A673 (cell line): ENCODE measurements around the gene TTPAL. TPM values are rescaled to one million over a fixed set of nuclear protein-coding genes. Genes with fewer than 3 reads are reported as not detected.

ENCODE experiments used
- BruUV-seq: library from RNA; stranded (reverse); fragments of 400-500 nt; replicated peaks from 2 replicates; lab custom pipeline; 2021; lab: Mats Ljungman, UMichigan
- CTCF ChIA-PET: fragments of 300-600 bp; sonication (Branson Sonifier 250); formaldehyde crosslinking; loops from one replicate; lab custom pipeline; 2022; ENCODE audit warnings: antibody characterized with exemption; lab: Charles Lee
- POLR2A ChIA-PET: fragments of 300-600 bp; sonication (Branson Sonifier 250); formaldehyde crosslinking; loops from one replicate; lab custom pipeline; 2022; ENCODE audit warnings: antibody characterized with exemption; ENCODE audit not compliant: low non-redundant PET; lab: Charles Lee
- DNase-seq: peaks from one replicate; pipeline ENCODE4 v3.0.0-alpha.2; 2015; ENCODE audit warnings: low spot score
- H3K27ac ChIP-seq: fragments of 200-600 bp; sonication (generic); 2 replicates; pipeline ENCODE4 v1.5.1; 2016; ENCODE audit warnings: mixed run types, low read depth, mild to moderate bottlenecking, mixed read lengths, antibody characterized with exemption, low read length; ENCODE audit not compliant: poor library complexity, severe bottlenecking
- H3K27me3 ChIP-seq: fragments of 200-600 bp; sonication (generic); replicated peaks from 2 replicates; pipeline ENCODE4 v1.6.1; 2017; ENCODE audit warnings: mixed run types, low read depth, mild to moderate bottlenecking, mixed read lengths, antibody characterized with exemption, low read length; ENCODE audit not compliant: insufficient read depth, poor library complexity
- H3K36me3 ChIP-seq: fragments of 200-600 bp; sonication (generic); 2 replicates; pipeline ENCODE4 v1.6.1; 2016; ENCODE audit warnings: mixed run types, mild to moderate bottlenecking, mixed read lengths, antibody characterized with exemption, low read length; ENCODE audit not compliant: insufficient read depth, poor library complexity, severe bottlenecking
- H3K4me1 ChIP-seq: fragments of 200-600 bp; sonication (generic); 2 replicates; pipeline ENCODE4 v1.6.1; 2017; ENCODE audit warnings: mixed run types, mild to moderate bottlenecking, mixed read lengths, antibody characterized with exemption, low read length; ENCODE audit not compliant: insufficient read depth, poor library complexity, severe bottlenecking
- H3K4me3 ChIP-seq: fragments of 200-600 bp; sonication (generic); 2 replicates; pipeline ENCODE4 v1.5.1; 2016; ENCODE audit warnings: low read depth, mixed run types, mild to moderate bottlenecking, mixed read lengths, low read length; ENCODE audit not compliant: poor library complexity, severe bottlenecking
- H3K9me3 ChIP-seq: fragments of 200-600 bp; sonication (generic); 2 replicates; pipeline ENCODE4 v1.6.1; 2016; ENCODE audit warnings: mixed run types, low read depth, mild to moderate bottlenecking, mixed read lengths, antibody characterized with exemption, low read length; ENCODE audit not compliant: poor library complexity, severe bottlenecking
- EZH2 ChIP-seq: fragments of 200-600 bp; sonication (generic); IDR thresholded peaks from 2 replicates; pipeline ENCODE4 v1.6.1; 2017; ENCODE audit warnings: borderline replicate concordance, low read depth, mild to moderate bottlenecking, mixed read lengths, antibody characterized with exemption, low read length; ENCODE audit not compliant: poor library complexity, severe bottlenecking
- intact Hi-C: fragments of 100-400 bp; cut with micrococcal nuclease; formaldehyde crosslinking; loops from one replicate; pipeline ENCODE4 v1.10.0; 2022; ENCODE audit not compliant: unreplicated experiment
- total RNA-seq: library from RNA; stranded (reverse); gene quantifications from 2 replicates; pipeline ENCODE4 v1.2.3, GENCODE V29; 2021
- TF ChIP-seq, protein P1 (sequence below): fragments of 300-800, 200-600 bp; sonication (generic); conservative IDR thresholded peaks from 2 replicates; pipeline ENCODE4 v1.5.1; 2017; ENCODE audit warnings: low read depth, mild to moderate bottlenecking, antibody characterized with exemption, low read length, moderate library complexity, mixed read lengths

TTPAL gene
- total RNA-seq, 1 experiment from 2014 or later: 14.6 TPM

DNA sequence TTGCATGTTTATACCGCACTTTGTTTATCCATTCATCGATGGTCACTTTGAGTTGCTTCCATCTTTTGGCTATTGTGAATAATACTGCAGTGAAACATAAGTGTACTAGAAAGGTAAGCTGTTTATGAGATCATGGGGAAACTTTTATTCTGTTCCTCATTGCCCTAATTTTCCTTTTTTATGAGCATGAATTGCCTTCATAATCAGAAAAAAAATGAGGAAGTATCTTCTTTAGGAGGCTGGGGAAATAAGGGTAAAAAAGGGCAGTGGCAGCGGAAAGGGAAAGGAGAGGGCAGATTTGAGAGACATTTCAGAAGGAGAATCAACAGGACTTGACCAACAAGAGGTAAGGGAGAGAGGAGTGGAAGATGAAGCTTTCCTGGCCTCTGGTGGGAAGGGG lies 60.5 kb downstream of the TTPAL start:
- Histone ChIP-seq H3K4me3 (no peak overlapping the region), H3K4me1 (peaks cover 11% of the 10 kb centered on the region), H3K9me3 (no peaks in the 10 kb centered on the region), H3K27me3 (no peaks in the 10 kb centered on the region), H3K36me3 (no peaks in the 10 kb centered on the region), H3K27ac (no peak overlapping the region)
- ChIA-PET POLR2A (no interaction called here), CTCF (no interaction called here)
- DNase-seq: no peak
- intact Hi-C loops: no loop called here
- no TSS peak for BruUV-seq
- TF ChIP-seq, protein P1, sequence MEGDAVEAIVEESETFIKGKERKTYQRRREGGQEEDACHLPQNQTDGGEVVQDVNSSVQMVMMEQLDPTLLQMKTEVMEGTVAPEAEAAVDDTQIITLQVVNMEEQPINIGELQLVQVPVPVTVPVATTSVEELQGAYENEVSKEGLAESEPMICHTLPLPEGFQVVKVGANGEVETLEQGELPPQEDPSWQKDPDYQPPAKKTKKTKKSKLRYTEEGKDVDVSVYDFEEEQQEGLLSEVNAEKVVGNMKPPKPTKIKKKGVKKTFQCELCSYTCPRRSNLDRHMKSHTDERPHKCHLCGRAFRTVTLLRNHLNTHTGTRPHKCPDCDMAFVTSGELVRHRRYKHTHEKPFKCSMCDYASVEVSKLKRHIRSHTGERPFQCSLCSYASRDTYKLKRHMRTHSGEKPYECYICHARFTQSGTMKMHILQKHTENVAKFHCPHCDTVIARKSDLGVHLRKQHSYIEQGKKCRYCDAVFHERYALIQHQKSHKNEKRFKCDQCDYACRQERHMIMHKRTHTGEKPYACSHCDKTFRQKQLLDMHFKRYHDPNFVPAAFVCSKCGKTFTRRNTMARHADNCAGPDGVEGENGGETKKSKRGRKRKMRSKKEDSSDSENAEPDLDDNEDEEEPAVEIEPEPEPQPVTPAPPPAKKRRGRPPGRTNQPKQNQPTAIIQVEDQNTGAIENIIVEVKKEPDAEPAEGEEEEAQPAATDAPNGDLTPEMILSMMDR: no peak
- no peak for TF ChIP-seq EZH2

DNA sequence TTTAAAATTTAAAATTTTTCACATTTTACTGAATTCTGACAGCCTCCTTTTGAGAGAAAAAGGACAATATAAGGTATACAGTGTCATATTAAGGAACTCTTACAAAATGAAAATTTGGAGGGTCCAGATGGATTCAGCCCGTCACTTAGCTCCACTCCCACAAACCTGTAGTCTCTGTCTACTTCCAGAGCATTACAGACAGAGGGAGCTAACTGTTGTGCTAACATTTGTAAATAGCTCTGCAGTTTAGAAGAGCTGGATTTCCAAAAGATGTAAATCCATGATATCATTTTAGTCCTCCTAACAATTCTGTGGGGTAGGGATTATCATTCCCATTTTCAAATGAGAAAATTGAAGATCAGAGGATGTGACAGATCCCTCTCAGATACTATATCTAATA lies 62.3 kb downstream of the TTPAL start:
- ChIA-PET POLR2A (no interaction called here), CTCF (no interaction called here)
- Histone ChIP-seq H3K4me3 (no peak overlapping the region), H3K27ac (no peak overlapping the region), H3K27me3 (no peaks in the 10 kb centered on the region), H3K36me3 (no peaks in the 10 kb centered on the region), H3K9me3 (no peaks in the 10 kb centered on the region), H3K4me1 (peaks cover 5% of the 10 kb centered on the region)
- intact Hi-C loops: no loop called here
- no peak for DNase-seq
- no TSS peak for BruUV-seq
- no peak for TF ChIP-seq EZH2
- TF ChIP-seq, protein P1: no peak; the same call in 1 of the 2 replicates

DNA sequence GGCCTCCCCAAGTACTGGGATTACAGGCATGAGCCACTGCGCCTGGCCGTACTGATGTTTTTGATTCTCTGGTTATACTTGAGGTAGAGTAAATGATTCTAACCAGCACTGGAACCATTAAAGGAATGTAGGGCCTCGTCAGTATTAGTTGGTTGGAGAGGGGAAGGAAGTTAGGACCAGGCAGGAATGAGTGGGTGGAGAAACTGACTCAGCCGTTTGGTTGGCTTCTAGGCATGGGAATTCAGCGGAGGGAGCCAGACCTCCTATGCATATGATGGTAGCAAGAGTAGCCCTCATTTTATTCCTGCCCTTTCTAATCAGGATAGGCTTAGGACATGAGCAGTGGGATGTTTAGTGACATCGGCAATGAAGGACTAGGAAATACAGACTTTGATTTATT lies 65.2 kb downstream of the TTPAL start:
- CTCF ChIA-PET: no interaction called here
- POLR2A ChIA-PET: interaction anchor here (0.6 kb wide), 1 partner anchor 297 kb away, joined by 4 read pairs; no protein-coding TSS in a partner anchor
- Histone ChIP-seq H3K36me3 (no peaks in the 10 kb centered on the region), H3K4me1 (peaks cover 5% of the 10 kb centered on the region), H3K9me3 (no peaks in the 10 kb centered on the region), H3K4me3 (no peak overlapping the region), H3K27me3 (no peaks in the 10 kb centered on the region), H3K27ac (no peak overlapping the region)
- TF ChIP-seq, protein P1: no peak
- TF ChIP-seq EZH2: no peak
- BruUV-seq: no TSS peak
- intact Hi-C loops: no loop called here
- DNase-seq: peak; percentile 30
